ENCODE results near the gene ZNF575.

The ZNF575 gene

DNA sequence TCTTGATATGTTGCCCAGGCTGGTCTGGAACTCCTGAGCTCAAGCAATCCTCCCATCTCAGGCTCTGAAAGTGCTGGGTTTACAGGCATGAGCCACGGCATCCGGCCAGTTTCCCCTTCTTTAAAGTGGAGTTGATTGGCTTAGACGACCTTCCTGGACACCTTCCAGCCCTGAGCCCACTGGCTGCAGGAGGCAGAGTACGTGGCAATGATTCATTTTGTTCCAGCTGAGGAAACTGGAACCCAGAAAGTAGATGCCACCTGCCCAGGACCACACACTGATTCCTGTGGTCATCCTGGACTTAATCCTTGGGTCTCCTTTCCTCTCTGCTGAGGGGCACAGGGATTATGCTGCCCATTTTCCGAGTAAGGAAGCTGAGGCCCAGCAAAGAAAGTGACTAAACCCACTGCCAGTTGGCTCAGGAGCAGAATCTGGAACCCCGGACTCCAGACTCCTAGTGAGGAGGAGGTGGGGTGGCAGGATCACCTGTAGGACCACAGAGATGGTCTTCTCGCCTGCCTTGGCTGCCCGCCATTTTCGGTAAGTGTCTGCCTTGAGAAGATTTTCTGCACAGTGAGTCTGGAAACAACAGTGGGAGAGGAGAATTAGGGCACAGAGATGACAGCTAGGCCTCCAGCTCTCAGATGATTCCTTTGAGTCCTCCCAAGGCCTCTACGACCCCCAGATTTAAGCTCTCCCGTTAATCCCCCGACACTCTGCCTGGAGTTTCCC, 41.6 kb downstream of the ZNF575 start:
- DNase-seq (ENCODE audit: low read depth in 2 of 2), result no peak

DNA sequence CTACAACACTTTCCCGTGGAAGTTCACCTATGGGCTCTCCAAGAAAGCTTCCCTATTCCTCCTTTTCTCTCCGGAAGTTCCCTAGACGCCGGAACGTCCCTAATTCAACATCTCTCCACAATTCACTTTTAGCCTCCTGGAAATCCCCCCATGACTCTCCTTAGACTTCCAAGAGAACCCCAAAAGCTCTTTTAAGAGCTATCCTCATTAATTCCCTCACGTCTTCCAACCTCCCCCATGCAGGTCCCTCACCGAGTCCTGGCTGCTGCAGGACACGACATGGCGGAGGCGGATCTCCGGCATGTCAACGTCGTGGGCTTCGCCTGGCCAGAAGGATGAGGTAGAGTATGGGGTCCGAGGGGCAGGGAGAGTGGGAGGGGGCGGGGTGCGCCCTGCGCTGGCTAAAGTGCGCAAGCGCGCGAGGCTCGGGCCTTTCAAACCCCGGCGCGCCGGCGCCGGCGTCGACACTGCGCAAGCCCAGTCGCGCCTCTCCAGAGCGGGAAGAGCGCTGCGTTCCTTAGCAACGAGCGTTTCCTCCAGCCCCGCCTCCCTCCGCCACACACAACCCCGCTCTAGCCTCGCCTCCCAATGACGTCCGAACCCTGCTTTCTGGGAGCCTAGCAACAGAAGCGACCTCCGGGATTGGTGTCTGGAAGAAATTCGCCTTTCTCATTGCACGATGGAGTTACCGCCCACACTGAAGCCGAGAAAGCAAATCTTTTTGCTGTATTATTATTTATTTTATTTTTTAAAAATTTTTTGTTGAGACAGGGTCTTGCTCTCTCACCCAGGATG, 42.4 kb downstream of the ZNF575 start, which contains the start of the genes PINLYP and XRCC1:
TSS of gene PINLYP (plus strand) at position 646 of the 795 bp plus-strand sequence. CDS start 1,391 bp downstream, outside the sequence.
TSS of gene XRCC1 (minus strand) at position 372 of the 795 bp plus-strand sequence. CDS start at position 303, 69 bp downstream.
- peak; percentile 90 to 92 for DNase-seq (ENCODE audit: low read depth in 2 of 2)

DNA sequence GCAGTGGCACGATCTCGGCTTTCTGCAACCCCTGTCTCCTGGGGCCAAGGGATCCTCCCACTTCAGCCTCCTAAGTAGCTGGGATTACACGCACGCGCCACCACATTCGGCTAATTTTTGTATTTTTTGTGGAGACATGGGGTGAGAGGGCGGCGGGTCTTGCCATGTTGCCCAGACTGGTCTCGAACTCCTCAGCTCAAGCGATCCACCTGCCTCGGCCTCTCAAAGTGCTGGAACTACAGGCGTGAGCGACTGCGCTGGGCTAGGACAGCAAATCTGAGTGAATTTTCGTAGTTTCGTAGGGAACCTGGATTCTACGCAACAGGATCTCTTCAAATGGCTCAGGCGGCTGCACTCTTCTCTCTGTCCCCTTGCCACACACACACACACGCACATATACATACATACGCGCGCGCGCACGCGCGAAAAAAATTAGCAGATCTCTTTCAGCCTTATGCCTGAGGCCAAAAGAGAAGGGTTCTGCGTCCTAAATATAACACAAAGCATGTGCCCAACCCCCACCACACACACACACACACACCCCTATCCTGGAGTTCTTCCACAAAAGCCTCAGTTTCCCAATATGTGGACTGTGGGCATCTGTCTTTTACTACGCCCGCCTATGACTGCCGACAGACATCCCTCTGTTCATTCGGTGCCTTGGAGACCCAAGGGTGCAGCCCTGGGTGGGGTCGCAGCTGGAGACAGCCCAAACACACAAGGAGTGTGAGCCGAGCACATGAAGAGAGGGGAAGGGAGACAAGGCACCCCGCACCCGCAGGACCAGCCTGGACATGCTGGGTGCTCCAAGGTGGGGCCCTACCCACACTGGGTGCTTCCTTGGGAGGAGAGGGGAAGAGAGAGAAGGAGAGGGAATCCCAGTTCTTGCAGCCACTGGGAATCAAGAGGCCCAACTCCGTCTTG, 43.2 kb downstream of the ZNF575 start:
- DNase-seq (ENCODE audit: low read depth in 2 of 2), result no peak

DNA sequence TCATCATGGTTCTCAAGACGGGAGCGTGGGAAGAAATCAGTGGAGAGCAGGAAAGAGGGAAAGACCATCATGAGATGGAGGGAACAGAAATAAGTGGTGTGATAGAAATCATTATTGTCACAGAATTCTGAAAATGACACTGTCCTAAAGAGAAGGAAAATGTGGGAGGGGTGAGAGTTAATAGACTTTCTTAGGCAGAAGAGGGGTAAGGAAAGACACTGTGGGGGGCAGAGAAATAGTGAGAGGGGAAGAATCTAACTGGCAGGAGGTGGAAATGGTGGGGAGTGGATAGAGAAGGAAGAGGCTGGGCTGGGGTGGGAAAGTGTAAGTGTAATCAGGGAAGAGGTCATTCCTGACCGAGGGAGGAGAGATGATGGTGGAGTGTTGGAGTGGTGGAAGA, 45.8 kb downstream of the ZNF575 start:
- no peak for DNase-seq (ENCODE audit: low read depth in 2 of 2)

DNA sequence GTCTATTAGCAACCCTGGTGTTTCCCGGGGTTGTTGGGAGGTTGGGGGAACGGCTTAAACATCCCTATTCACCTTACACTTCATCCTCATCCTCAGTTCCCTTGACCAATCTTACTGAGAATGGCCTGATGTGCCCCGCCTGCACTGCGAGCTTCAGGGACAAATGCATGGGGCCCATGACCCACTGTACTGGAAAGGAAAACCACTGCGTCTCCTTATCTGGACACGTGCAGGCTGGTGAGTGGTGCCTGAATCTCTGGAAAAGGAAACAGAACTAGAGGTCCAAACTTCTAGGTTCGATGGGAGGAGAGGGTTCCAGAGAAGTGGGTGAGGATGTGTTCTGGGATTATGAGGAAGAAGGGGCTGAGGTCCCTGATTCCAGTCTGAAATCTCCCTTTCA, 48.5 kb downstream of the ZNF575 start:
- no peak for DNase-seq (ENCODE audit: low read depth in 2 of 2)

DNA sequence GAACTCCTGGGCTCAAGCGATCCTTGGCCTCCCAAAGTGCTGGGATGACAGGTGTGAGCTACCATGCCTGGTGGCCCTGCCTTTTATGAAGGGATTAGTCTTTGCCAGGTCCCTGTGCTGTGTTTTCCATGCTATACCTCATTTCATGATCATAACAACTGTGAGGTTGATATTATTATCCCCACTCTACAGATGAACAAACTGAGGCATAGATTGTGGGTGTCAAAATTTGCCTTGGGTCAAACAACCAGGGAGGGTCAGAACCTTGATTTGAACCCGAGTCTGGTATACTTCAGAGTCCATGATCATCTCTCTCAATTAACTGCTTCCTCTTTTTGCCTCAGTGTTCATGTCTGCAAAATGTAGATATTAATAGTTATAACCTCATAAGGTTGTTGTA, 49.5 kb downstream of the ZNF575 start:
- no peak for DNase-seq (ENCODE audit: low read depth in 2 of 2)

DNA sequence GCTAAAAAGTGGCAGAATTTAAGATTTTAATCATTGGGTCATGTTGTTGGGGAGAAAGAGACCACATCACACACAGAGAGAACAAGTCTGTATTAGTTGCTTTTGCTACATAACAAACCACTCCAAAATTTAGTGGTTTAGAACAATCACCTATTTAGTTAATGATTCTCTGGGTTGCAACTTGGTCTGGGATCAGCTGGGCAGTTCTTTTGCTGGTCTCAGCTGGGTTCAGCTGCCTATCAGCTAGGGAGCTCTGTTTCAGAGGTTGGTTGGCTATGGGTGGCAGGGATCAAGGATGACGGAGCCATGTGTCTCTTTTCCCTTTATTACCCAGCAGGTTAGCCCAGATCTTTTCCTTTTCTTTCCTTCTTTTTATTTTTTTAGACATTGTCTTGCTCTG, 51.5 kb downstream of the ZNF575 start:
- no peak for DNase-seq (ENCODE audit: low read depth in 2 of 2)
